SHP77 (cell line): Measurements from ENCODE around the gene MAGEB18.

Source experiments
- DNase-seq, 2 experiments: peaks; one replicate each; lab custom pipeline; 2025; lab: John Stamatoyannopoulos, UW

The MAGEB18 gene

GRCh38 chrX:26138274-26138673 lies at the start of gene MAGEB18:
Gene MAGEB18, plus strand, starts transcription at chrX:26138343. Its CDS starts 643 bp downstream, at chrX:26138986.
- DNase-seq: no peak

GRCh38 chrX:26100421-26100920 lies 37.7 kb upstream of the MAGEB18 start:
- DNase-seq: no peak

GRCh38 chrX:26109142-26109541 lies 29.0 kb upstream of the MAGEB18 start:
- DNase-seq: no peak

- no peak for DNase-seq
Observed at GRCh38 chrX:26146024-26146423, 7.9 kb downstream of the MAGEB18 start.

GRCh38 chrX:26160301-26160700 lies 22.2 kb downstream of the MAGEB18 start, which contains the start of gene MAGEB6B:
Gene MAGEB6B, plus strand, starts transcription at chrX:26160601. Its CDS starts 0 bp downstream, at chrX:26160601.
- no peak for DNase-seq
